Activated T-cell treated with anti-CD3 and anti-CD28 coated beads for 1 hour (primary cell): Measurements from ENCODE around the gene CARD18.

Experiments used
- DNase-seq: peaks from one replicate; pipeline ENCODE4 v3.0.0-alpha.2; 2020; ENCODE audit warnings: low read depth

Gene CARD18

GRCh38 chr11:105139669-105140068, at the start of gene CARD18:
Gene CARD18, minus strand, starts transcription at chr11:105139769. Its CDS starts 43 bp downstream, at chr11:105139726.
- no peak for DNase-seq

GRCh38 chr11:105183987-105184386, 44.4 kb upstream of the CARD18 start:
- no peak for DNase-seq

DNA sequence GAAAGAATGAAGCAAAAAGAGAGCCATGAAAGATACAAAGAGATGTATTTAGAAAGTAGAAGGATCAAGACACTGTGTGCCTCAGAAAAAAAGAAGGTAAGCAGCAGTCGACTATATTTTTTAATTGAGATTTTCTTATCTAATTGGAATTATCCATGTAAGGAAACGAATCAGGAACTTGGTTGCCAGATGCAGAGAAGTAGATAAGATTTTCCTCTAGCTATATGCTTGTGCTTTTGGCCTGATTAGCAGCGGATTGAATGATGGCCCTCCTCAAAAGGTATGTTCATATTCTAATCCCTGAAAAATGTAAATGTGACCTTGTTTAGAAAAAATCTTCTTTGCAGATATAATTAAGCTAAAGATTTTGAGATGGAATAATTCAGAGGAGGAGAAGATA, 43.9 kb upstream of the CARD18 start:
- no peak for DNase-seq

DNA sequence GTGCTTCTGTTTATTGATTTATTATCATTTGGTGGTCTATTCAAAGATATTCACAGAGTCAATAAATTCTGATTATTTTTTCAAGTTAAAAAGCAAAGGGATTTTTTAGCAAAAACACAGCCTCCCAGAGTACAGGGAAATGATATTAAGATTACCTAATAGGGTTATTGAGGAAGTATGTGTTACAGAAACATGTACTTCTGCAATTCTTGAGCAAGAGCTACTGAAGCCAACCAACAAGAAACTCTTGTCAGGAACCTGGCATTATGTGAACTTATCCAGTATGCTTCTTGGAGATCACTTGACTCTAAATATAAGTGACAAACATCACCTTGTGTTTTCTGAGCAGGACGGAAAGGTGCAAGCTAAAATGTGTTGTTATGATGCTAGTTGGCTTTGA, 42.0 kb upstream of the CARD18 start:
- DNase-seq = no peak

DNA sequence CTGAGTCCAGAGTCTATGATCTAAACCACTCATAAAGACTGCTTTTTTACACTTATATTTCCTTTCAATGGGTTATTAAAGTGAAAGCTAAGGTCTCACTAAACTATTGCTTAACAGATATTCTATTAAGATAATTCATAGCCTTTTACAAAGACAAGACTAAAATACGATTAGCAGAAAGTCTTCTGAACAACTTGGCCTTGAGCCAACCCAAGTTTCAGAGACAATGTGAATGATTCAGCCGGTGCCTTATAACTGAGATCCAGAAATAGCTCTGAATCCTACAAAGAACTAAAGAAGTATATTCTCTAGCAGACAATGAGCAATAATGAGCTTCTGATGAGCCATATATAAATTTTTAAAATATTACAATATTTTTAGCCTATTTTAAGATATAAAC, 41.5 kb upstream of the CARD18 start:
- DNase-seq = no peak

GRCh38 chr11:105179542-105180278, 40.1 kb upstream of the CARD18 start:
- DNase-seq = no peak

- no peak for DNase-seq
Measured at GRCh38 chr11:105177658-105178057, 38.1 kb upstream of the CARD18 start.

- no peak for DNase-seq
Measured at GRCh38 chr11:105168457-105168856, 28.9 kb upstream of the CARD18 start.

GRCh38 chr11:105167244-105167643, 27.7 kb upstream of the CARD18 start:
- DNase-seq = no peak

- DNase-seq = no peak
Measured at GRCh38 chr11:105164208-105164607, 24.6 kb upstream of the CARD18 start.

GRCh38 chr11:105162506-105162905, 22.9 kb upstream of the CARD18 start:
- DNase-seq = no peak

DNA sequence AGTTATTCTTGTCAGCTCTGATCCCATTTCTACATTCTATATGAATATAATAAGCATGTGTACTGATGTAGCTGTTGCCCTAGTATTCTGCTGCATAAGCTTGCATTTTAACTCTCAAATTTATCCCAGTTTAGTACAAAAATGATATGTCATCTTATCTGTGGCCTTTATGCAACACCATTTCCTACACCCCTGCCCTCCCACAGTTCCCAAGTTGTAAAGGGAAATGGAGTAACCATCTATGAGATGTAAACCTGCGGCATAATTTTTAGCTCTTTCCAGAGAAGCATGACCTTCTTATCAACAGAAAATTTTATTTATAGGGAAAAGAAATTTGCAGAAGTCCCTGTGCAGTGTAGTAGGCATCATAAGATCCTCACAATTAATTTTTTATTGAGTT, 18.9 kb upstream of the CARD18 start:
- no peak for DNase-seq

- DNase-seq = no peak
Measured at GRCh38 chr11:105156720-105157119, 17.2 kb upstream of the CARD18 start.

DNA sequence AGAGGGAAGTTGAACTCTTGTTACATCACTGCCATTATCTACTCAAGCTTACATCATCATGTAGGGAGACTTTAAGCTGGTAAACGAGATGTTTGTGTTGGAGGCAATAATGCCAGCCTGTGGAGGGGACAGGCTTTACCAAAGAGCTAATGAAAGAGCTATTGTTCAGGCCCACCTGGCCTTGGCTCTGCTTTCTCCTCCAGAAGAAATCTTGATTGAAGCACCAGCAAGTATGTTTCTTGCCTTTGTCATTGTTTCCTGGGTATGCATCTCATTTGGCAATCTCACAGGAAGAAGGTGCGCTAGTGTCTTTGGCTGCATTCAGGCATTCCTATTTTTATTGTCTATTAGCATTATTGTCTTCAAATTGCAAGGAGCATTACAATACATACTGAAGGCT, 16.7 kb upstream of the CARD18 start:
- no peak for DNase-seq

DNA sequence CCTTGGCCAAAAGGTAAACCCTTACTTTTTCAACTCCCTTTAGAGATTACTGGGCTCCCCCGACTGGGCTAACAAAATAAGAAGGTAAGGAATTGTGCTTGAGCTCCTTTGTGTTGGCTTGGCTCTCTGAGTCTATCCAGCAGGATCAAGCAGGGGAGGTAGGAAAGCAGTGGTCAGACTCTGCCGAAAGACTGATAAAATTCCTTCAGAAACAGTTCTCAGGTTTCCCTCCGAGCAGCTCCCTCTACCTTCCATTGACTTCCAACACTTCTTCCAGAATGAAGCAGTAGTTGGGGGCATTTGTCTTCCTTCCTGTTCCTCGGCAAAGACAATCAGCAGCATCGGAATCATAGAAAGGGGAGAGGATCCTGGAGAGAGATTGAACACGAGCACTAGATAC, 16.1 kb upstream of the CARD18 start:
- DNase-seq = no peak

- no peak for DNase-seq
Measured at GRCh38 chr11:105153392-105153791, 13.8 kb upstream of the CARD18 start.

GRCh38 chr11:105152560-105152959, 13.0 kb upstream of the CARD18 start:
- no peak for DNase-seq

DNA sequence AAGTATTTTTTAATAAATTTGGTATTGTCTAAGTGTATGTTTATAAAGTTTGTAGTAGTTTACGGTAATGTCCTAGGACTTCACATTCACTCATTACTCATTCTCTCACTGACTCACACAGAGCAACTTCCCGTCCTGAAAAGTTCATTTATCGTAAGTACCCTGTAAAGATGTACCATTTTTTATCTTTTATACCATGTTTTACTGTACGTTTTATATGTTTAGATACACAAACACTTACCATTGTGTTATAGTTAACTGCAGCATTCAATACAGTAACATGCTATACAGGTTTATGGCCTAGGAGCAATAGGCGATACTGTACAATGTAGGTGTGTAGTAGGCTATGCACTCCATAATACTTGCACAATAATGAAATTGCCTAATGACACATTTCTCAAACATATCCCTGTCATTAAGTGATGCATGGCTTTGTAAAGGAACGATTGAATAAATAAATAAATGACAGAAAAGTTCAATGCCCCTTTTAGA, 12.5 kb upstream of the CARD18 start:
- DNase-seq = no peak

GRCh38 chr11:105149477-105149876, 9.9 kb upstream of the CARD18 start:
- no peak for DNase-seq

GRCh38 chr11:105148241-105148640, 8.7 kb upstream of the CARD18 start:
- no peak for DNase-seq

DNA sequence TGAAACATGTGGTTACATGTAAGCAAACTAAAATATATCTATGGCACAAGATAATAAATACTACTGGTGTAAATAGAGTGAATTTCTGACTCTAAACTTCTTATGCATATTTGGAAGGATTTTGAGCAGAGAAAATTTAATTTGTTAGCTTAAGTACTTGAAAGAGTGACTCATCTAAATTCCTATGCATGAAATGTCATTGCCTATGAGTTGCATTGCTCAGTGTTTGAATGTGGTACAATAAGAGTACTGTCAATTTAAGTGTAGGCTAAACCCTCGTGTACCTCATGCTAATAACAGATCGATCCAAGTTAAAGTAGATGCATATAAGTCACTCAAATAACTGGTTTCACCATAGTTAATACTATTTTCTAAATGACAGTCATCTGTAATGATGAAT, 5.3 kb upstream of the CARD18 start:
- DNase-seq = no peak

DNA sequence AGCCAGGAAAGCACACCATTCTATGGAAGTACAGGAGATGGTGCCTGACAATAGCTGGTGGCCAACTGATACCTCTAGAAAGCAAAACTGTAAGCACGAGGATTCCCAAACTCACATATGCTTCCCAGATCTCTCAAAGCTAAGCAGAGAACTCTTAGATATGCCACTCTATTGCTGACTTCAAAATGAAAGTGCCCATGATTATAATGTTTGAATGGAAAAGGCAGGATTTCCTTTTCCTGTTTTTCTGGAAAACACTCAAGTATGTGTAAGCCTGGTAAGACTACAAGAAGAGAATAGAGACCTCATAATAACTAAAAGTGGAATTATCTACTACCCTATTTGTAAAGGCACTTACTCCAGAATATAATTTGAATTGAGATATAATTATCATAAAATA, 2.6 kb upstream of the CARD18 start:
- no peak for DNase-seq

- no peak for DNase-seq
Measured at GRCh38 chr11:105137286-105137685, 2.3 kb downstream of the CARD18 start.

GRCh38 chr11:105135883-105136282, 3.7 kb downstream of the CARD18 start:
- no peak for DNase-seq
